Measurements from ENCODE around the gene CBLC.

Gene CBLC

DNA sequence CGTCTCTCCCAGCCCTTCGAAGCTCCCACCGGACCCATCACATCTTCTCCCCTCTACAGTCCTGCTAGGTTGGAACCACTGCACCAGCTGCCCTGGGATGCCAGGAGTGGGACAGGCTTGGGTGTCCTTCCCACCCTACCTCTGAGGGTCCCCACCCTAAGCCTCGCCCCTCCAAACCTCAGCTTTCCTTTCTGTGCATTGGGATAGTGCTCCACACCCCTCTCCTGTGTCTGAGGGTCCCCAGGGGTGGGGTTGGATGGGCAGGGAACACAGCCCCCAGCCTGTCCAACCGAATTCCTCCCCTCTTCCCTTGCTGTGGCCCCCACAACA, 31.1 kb upstream of the CBLC start:
- no peak for DNase-seq (ENCODE audit: low read depth, low spot score)

DNA sequence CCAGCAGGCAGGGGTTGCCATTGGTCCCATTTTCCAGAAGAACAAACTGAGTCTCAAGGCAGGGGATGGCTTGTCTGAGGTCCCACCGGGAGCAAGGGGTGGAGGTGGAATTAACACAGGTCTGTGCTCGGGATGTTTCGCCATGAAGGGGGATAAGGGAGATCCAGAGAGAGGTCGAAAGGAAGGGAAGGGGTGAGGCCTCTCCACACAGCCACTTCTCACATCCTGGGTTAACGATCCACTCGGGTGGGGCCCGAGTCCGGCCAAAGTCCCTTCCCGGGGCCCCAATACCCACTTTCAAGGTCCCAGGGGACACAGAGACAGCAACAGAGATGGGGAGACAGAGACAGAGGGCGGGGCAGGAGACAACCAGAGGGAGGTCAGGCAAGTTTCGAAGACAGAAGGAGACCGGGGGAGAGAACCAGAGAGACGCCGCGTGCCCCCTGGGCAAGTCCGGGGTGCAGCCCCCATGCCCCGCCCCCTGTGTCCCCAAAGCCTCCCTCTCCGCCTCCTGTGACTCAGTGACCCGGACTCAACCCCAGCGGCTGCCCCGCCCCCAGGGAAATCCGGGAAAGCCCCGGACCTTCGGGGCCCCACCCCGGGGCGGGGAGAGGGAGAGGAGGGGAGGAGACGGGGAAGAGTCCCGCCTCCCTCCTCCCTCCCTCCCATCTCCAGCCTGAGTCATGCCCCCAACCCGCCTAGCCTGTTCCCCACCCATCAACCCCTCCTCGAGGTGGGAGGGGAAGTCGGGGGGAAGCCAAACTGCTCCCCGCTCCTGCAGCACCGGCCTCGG, 30.5 kb upstream of the CBLC start:
- no peak for DNase-seq (ENCODE audit: low read depth, low spot score)

DNA sequence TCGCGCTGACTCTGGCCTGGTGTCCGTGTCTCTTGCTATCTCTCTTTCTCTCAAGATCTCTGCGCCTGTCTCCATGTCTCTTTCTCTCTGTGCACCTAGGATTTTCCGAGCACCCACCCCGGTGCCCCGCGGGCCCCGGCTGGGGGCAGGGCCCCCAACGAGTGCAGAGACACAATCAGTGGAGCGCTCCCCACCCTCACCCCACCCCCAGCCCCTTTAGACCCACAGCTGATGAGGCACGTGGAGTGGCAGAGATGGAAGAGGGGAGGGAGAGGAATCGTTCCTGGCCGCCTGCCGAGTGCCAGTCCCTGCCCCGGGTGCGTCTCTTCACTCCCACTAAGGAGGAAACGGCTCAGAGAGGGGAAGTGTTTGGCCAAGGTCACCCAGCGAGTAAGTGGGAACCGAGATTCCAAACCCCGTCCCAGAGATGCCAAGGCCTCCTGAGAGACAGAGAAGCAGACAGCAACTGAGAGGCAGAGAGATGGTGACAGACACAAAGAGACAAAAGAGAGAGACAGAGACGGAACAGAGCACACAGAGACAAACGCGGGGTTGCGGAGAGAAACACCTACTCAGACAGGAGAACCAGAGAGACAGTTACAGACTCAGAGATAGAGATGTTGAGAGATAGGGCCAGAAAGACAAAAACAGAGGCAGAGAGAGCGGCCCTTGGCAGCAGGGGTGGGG, 29.8 kb upstream of the CBLC start:
- DNase-seq (ENCODE audit: low read depth, low spot score): no peak

DNA sequence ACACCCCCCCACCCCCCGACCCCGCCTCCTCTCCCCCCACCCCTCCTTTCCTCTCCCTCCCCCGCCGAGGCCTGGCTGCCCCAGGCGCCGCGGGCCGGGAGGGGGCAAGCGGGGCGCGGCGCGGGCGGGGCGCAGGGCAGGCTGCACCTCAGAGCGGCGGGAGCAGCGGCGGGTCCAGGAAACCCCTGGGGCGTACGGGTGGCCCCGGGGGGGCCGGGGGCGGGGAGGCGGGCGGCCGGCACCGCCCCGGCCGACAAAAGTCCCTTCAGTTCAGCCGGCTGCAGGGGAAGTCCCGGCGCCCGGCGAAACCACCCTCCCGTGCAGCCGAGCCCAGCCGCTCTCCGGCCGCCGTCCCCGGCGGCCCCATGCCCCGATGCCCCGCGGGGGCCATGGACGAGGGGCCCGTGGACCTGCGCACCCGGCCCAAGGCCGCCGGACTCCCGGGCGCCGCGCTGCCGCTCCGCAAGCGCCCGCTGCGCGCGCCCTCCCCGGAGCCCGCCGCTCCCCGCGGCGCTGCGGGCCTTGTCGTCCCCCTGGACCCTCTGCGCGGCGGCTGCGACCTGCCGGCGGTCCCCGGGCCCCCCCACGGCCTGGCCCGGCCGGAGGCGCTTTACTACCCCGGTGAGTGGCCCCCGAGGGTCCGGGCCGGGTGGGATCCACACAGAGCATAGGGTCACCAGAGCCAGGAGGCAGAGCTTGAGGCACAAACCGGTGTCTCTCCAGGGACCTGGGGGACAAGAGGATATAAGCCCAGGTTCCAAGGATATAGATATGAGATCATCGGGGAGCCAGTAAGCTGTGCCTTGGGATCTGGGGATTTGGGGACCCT, 29.1 kb upstream of the CBLC start, which contains the start of gene BCL3:
BCL3 (plus strand) TSS at position 283 of the 829 bp plus-strand sequence; CDS start at position 366, 83 bp downstream.
- DNase-seq (ENCODE audit: low read depth, low spot score): no peak

DNA sequence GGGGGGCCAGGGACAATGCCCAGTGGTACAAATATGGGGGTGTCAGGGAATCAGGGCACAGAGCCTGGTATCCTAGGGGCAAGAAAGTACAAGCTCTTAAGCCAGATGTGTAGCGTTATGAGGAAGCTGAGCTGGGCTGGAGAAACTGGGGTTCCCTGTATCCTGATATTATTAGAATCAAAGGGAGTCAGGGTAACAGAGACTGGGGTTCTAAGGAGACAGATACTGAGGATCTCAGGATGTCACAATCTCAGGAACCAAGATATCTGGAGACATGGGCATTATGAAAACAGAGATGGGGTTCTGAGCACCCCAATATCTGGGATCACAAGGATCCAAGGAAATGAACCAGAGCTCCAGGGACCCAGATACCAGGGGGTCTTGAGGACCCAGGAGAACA, 28.4 kb upstream of the CBLC start:
- no peak for DNase-seq (ENCODE audit: low read depth, low spot score)

DNA sequence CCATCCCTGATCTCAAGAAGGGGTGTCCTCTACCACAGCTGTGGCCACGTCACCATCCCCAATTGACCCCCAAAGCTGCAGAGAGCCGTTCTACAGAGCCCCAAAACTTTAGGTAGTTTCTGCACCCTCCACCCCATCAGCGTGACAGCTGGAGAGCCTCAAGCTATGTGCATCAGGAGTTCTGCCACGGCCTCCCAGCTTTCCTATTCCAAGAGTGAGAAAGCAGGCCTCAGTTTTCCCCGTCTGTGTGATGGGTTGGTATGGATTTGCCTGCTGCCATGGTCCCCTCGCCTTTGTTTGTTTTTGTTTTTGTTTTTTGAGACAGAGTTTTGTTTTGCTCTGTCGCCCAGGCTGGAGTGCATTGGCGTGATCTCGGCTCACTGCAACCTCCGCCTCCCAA, 27.7 kb upstream of the CBLC start:
- no peak for DNase-seq (ENCODE audit: low read depth, low spot score)

DNA sequence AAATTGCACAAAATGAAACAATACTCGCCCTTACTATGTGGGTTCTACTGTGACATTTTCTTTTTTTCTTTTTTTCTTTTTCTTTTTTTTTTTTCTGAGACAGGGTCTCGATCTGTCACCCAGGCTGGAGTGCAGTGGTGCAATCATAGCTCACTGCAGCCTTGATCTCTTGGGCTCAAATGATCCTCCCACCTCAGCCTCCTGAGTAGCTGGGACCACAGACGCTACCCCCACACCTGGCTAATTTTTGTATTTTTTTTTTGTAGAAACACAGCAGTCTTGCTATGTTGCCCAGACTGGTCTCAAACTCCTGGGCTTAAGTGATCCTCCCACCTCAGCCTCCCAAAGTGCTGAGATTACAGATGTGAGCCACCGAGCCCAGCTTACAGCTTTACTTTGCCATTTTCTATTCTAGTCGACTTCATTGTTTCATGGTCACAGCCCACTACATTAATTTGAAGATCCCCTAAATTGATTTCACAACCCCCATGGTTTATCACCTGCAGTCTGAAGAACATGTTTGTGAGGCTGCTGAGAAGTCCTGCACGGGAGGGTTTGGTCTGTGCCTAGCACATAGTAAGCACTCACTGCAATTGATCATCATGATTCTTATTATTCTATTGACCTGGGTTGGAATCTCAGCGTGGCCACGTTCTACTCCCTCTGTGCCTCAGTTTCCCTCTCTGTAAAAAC, 25.4 kb upstream of the CBLC start:
- no peak for DNase-seq (ENCODE audit: low read depth, low spot score)

DNA sequence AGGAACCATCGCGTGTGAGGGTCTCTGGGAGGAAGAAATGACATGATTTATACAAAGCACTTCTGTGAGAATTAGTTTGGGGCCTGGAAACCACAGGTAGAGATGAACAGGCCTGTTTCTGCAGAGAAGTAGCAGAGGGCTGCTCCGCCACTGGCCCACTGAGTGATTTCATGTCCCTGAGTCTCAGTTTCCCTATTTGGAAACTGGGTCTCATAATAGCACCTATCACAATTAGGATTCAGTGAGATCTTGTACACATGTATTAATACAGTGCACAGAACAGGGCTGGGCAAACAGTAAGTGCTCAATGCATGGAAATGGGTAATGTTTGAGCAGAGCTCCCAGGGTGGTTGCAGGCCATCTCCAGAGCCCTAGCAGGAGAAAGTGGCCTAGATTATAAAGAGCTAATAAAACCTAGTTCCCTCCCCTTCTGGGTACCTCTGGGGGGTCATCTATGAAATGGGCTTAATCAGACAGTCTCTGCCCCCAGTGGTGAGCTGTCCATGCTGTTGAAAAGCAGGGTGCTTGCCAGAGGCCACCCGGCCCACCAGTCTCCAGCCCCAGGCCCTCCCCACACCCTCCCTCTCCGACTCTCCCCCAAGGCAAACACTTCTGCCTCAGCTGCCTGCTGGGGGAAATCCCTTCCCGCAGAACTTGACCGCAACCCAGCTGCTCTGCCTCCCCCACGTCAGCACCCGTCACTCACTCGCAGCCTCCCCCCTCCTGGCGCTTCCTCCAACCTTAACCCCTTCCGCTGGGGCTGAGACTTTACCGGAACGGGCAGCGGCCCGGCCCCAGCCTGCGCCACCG, 24.7 kb upstream of the CBLC start:
- peak; percentile 56 for DNase-seq (ENCODE audit: low read depth, low spot score)

DNA sequence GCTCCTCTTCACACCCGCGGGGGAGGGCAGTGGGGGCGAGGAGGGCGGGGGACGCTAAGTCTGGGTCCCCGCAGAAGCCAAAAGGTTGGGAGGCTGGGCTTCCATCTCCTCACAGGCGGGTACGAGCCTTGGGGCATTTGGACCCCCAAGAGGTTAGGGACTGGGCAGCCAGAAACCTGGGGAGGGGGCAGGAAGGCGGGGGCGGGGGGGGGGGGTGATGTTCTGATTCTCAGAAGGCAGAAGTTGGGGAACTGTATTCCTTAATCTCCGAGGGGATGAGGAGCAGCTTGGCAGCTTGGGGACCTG, 24.1 kb upstream of the CBLC start:
- DNase-seq (ENCODE audit: low read depth, low spot score): no peak

DNA sequence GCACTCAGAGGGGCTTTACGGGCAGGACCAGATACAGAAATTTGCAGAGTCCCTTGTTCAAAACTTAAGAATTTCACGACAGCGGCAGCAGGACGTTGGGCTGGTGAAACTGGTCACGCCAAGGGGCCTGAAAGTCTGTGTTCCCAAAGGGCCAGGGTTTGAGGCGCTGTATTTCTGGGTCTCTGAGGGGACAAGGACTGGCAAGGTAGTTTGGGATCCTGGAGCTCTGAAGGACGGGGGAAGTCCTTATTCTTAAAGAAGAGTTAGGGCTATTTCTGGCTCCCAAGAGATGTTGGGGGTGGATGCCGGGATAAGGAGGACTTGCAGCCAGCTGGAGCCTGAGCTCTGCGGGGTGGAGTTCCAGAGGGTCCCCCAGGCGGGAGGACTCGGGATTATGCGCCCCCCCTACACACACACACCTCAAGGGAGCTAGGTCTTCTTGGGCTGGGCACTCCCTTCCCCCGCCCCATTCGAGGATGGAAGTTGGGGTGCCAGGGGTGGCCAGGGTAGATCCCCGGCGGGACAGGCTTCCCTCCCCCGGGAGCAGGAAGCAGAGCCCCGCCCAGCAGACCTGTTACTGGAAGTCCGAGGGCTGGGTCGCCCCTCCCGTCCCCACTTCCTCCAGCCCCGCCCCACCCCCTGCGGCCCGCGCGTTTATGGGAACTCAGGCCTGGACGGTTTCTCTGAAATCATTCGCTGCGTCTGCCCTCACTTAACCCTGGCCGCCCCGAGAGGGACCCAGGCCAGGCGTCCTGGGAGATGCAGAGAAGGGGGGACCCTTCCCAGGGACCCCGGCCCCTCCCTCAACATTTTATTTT, 23.5 kb upstream of the CBLC start:
- no peak for DNase-seq (ENCODE audit: low read depth, low spot score)

DNA sequence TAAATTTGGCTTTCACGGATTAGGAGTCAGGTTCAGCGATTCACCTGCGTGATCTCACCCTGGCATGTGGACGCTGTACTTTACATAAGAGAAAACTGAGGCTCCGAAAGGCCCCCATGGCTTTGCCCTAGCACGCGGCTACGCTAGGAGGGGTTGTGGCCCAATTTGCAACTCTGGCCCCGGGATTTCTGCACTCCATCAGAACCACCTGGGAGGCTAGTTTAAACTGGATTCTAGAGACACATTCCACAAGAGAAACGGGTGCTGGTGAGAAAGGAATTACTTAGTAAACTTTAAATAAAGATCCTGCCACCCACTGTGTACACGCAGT, 23.0 kb upstream of the CBLC start:
- no peak for DNase-seq (ENCODE audit: low read depth, low spot score)

DNA sequence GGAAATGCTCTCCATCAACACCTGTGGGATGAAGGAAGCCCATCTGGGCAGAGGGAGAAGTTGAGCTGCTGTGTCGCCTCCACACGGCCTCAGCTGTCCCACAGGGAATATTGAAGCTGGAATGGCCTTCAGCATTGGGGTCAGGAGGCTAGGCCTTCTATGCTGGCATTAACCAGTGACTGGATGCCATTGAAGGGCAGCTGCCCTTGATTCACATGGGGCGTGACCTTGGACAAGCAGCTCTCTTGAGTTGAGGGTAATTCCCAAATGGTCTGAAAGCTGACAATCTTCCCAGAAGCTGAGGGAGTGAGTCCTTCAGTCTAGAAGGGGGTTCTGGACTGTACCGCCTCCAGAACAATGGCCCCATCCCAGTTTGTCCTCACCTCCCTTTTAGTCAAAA, 22.5 kb upstream of the CBLC start:
- DNase-seq (ENCODE audit: low read depth, low spot score): no peak

DNA sequence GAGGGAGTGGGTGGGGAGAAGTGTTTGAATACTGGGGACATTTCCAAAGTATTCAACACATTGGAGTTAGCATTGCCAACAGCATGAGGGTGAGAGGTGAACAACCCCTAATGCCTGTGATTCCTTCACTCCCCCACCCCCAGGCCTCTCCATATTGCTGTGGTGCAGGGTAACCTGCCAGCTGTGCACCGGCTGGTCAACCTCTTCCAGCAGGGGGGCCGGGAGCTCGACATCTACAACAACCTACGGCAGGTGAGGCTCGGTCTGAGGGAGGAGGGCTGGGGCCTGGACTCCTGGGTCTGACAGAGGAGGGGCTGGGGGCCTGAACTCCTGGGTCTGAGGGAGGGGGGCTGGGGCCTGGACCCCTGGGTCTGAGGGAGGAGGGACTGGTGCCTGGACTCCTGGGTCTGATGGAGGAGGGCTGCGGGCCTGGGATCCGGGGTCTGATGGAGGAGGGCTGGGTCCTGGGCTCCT, 21.6 kb upstream of the CBLC start:
- no peak for DNase-seq (ENCODE audit: low read depth, low spot score)

DNA sequence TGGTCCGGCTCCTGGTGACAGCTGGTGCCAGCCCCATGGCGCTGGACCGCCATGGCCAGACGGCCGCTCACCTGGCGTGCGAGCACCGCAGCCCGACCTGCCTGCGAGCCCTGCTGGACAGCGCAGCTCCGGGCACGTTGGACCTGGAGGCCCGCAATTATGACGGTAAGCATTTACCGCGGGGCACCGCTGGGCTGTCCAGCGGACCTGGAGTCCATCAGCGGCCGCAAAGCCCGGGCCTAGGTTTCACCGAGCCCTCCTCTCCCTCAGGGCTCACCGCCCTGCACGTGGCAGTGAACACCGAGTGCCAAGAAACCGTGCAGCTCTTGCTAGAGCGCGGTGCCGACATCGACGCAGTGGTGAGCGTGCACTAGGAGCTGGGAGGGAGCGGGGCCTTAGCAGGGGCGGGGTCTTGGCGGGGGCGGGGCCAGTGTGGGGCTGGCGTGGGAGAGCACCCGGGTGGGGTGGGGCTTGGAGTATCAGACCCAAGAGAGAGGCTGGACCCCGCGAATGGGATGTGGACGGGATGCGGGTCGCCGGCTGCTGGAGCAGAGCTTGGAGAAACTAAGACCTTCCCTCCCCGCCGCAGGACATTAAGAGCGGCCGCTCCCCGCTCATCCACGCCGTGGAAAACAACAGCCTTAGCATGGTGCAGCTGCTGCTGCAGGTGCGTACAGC, 20.5 kb upstream of the CBLC start:
- no peak for DNase-seq (ENCODE audit: low read depth, low spot score)

DNA sequence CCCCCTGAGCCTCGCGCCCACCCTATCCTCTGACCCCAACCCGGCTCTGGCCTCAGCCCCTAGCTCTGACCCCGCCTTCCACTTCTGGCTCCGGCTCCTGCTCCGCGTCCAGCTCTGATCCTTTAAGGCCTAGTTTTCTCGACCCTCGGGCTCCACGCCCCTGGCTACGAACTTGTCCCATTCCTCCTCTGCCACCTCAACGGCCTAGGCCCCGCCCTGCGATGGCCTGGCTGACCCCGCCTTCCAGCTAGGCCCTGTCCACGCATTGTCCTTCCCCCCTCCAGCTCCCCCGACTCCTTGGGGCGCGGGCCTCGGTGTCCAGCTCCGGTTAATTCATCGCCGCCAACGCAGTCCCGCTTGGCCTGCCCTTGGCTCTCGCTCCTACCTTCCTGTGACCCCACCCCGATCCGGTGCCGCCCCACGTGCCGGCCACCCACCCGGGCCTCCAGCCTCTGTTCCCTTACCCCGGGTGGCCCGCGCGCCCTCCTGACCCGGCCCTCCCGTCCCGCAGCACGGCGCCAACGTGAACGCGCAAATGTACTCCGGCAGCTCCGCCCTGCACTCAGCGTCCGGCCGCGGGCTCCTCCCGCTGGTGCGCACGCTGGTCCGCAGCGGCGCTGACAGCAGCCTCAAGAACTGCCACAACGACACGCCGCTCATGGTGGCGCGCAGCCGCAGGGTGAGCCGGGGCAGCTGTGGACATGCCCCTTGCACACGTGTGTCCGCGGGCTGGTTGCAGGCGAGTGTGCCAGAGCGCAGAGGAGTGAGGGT, 19.8 kb upstream of the CBLC start:
- DNase-seq (ENCODE audit: low read depth, low spot score): no peak

DNA sequence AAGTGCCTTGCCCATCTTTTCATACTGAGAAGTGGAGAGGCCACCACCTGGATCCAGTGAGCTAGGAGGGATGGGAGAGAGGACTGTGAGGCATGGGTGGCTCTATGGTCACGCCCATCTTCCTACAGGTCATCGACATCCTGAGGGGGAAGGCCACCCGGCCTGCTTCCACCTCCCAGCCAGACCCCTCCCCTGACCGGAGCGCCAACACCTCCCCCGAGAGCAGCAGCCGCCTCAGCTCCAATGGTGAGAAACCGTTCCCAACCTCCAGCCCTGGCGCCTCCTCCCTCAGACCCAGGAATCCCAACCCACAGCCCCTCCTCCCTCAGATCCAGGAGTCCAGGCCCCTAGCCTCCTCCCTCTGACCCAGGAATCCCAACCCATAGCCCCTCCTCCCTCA, 19.1 kb upstream of the CBLC start:
- DNase-seq (ENCODE audit: low read depth, low spot score): no peak

DNA sequence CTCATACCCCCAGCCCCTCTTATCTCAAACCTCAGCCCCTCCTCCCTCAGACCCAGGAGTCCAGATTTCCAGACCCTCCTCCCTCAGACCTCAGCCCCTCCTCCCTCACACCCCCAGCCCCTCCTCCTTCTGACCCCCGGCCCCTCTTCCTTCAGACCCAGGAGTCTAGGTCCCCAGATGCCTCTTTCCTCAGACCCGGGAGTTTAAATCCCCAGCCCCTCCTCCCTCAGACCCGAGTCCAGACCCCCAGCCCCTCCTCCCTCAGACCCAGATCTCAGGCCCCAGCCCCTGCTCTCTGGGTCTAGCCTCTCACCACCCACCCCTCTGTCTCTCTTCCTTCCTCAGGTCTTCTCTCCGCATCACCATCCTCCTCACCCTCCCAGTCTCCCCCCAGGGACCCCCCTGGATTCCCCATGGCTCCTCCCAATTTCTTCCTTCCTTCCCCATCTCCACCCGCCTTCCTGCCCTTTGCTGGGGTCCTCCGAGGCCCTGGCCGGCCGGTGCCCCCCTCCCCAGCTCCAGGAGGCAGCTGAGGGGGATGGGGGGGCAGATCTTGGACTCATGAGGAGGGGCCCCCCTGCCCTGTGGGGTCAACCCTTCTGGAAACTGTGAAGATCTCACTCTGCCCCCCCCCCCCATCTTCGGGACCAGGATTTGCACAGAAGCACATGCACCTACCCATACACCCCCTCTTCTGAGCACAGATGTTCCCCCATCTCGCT, 18.4 kb upstream of the CBLC start:
- DNase-seq (ENCODE audit: low read depth, low spot score): no peak

DNA sequence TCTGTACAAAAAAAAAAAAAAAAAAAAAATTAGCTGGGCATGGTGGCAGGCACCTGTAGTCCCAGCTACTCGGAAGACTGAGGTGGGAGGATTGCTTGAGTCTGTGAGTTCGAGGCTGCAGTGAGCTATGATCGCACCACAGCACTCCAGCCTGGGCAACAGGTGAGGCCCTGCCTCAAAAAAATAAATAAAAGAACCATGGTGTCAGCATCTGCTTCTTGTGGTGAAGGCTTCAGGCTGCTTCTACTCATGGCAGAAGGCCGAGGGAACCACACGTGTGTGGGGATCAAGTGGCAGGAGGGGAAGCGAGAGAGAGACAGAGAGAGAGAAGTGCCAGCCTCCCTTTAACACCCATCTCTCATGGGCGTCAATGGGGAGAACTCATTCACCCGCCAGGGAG, 15.7 kb upstream of the CBLC start:
- no peak for DNase-seq (ENCODE audit: low read depth, low spot score)
